NCI-H2081 treated with DMSO at 0.1 percent for 48 hours (cell line): ENCODE measurements around the gene FANCC.

Source experiments
- DNase-seq: peaks from one replicate; lab custom pipeline; 2025; lab: John Stamatoyannopoulos, UW

The FANCC gene

DNA sequence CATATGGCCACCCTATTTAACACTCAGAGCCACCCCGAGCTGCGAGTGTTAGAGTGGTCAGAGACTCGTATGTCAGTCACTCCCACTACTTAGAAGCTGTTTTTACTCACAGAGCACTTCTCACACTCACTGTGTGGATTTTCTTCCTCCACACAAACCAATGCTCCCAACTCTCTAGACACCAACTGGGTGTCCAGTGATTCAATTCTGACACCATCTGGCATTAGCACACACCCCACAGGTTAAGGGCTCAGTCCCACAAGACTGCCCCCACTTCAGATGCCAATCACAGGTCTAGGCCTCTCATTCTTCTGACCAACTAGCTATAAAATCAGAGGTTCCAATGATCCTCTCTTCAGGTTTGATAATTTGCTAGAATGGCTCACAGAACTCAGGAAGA, 174.8 kb downstream of the FANCC start:
- no peak for DNase-seq

DNA sequence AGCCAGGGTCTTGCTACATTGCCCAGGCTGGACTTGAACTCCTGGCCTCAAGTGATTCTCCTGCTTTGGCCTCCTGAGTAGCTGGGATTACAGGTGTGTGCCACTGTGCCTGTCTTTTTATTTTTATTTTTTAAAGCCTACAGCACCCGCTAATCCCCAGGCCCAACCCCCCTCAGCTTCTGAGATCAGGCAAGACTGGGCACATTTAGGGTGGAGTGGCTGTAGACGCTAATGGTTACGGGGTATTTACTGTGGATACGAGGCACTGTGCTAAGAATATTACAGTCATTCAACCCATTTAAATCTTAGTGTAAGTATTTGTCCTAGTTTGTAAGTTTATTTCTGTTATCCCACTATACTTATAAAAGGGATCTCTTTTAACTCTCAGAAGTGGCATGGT, 175.2 kb downstream of the FANCC start:
- no peak for DNase-seq

GRCh38 chr9:95140821-95141220, 176.7 kb downstream of the FANCC start:
- no peak for DNase-seq

DNA sequence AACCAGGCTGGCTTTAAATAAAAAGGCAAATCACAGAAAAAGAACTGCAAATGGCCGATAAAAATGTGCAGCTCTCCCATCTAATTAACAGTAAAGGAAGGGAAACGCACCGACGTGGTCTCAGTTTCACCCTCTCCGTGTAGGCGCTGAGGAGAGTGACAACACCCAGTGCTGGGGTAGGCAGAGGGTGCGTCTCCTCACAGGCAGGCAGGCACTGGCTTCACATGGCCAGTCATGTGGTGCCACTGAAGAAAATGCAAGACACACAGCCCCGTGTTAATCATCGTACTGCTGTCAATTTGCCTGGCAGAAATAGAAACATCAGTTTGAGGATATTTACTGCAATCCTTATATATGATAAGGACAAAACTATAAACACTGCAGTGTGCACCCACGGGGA, 178.4 kb downstream of the FANCC start:
- no peak for DNase-seq

- DNase-seq: no peak
Measured at GRCh38 chr9:95138474-95138873, 179.0 kb downstream of the FANCC start.

GRCh38 chr9:95137587-95138145, 179.8 kb downstream of the FANCC start:
- DNase-seq: no peak

GRCh38 chr9:95135756-95136155, 181.8 kb downstream of the FANCC start:
- DNase-seq: no peak

DNA sequence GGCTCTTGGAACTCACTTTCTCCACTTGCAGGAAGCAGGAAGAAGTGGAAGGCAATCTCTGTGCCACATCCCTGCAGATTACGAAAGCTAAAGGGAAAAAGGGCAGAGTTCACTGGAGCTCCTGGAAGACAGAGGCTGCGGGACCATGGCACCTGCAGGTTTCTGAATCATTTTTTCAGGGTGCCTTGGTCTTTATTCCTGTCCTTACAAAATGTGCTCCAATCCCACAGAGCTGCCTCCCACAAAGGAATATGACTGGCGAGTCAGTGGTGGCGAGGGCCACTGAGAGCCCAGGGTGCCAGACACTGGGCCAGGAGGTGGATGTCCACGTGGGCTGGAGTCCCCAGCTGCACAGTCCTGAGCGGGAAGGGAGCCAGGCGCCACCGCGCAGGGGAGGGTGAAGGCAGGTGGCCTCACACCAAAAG, 183.0 kb downstream of the FANCC start:
- no peak for DNase-seq

- no peak for DNase-seq
Measured at GRCh38 chr9:95133325-95133705, 184.2 kb downstream of the FANCC start.

DNA sequence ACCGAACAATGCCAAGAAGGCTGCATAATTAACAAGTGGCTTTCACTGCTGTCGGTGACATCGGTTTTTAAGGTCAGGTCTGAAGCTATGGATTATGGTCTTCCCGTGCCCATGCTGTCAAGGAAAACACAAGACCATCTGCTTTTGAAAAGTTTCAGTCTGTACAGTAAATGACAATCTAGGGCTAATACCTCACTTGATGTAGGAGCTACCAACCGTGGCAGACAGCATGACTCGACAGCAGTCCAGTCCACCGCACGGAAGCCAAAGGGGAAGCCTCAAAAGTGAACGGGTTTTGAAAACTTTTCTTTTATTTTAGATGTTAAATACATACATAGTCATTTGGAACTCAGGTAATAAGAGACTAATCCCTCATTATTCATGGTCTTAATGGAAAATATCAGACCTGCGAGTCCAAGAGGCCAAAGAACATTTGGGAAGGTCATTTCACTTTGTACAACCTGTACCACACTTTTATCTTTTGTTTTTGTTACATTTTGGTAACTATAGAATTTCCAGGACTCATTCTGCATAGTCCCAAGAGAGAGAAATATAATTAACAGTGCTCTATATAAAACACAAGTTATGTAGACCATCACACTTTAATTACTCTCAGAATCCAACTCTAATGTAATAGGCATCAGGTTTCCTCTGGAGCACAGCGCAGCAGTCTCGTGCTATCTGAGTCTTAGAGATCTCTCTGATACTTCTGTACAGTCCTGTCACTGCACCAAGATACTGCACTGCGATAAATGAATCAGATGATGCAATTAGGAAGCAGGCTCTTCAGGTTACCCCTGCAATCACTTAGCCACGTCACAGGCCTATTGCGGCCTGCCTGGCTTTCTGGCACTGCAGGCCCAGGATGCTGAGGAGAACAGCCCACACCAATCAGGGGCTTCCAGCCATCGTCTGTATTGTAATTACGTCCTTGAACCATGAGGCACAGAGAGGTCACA, 184.9 kb downstream of the FANCC start:
- DNase-seq: no peak

GRCh38 chr9:95131023-95131943, 186.2 kb downstream of the FANCC start:
- no peak for DNase-seq

GRCh38 chr9:95130484-95130883, 187.0 kb downstream of the FANCC start:
- DNase-seq: no peak

GRCh38 chr9:95129476-95130291, 187.8 kb downstream of the FANCC start:
- DNase-seq: no peak

DNA sequence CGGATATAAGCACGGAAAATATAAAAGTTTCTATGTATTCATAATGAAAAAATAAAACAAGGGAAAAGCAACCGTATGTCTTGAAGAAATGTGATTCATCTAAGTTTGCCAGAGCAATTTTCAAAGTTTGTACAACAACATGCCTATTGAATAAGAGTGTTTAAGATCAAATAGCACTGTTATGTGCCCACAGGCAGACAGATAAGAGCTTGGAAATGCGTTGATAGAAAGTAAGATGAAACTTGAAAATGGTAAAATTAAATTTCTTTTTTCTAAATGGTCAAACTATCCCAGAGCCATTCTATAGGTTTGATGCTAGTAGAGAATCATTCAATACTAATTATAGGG, 189.4 kb downstream of the FANCC start:
- no peak for DNase-seq

GRCh38 chr9:95127249-95128176, 190.0 kb downstream of the FANCC start:
- DNase-seq: no peak

- no peak for DNase-seq
Measured at GRCh38 chr9:95126739-95127138, 190.8 kb downstream of the FANCC start.

DNA sequence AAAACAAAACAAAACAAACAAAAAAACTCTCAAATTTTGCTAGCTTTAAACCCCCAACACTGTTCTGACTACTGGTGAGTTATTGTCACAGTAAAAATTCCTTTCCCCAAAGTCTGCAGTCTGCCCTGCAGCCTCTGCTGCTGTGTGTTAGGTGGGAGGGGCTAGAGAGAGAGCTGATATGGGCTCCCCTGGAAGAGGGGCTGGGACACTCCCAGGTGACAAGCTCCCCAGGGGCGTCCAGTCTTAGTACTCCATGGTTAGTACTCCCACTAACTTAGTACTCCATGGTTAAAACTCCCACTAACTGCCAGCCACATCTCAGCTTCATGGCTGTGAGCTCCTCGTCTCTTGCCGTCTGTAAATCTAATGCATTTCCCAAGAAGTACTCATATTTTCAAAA, 191.9 kb downstream of the FANCC start:
- DNase-seq: no peak

GRCh38 chr9:95124582-95125367, 192.7 kb downstream of the FANCC start:
- DNase-seq: no peak

DNA sequence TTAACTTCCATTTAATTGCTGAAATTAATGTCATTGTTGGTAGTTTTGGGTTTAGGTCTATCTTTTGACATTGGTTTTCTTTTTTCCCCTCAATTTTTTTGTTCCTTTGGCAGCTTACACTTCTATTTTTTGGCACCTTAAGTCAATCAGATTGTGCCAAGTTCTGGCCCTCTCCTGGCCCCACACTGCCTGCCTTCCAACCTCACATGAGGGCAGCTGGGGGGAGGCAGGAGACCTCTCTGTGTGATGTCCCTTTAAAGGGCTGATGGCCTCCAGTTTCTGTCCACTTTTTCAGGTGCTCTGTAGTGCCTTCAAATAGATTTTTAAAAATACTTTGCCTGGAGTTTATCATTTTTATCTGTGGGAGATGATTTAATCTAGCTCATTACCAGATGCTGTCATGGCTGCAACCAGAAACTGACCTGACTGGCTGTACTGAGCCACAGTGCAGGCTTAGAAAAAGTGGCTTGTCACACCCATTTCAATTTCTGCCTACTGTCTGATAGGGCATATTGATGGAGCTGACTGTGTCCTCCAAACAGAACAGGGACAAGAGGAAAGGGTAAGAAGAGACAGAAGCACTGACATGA, 196.6 kb downstream of the FANCC start:
- no peak for DNase-seq
